ENCODE results near the gene DCAKD.

GRCh38 chr17:45087978-45088377 lies 36.5 kb upstream of the DCAKD start:
- no peak for TF ChIP-seq POLR2A (IDR thresholded peaks at IDR 0.05)
- TF ChIP-seq, protein P1, sequence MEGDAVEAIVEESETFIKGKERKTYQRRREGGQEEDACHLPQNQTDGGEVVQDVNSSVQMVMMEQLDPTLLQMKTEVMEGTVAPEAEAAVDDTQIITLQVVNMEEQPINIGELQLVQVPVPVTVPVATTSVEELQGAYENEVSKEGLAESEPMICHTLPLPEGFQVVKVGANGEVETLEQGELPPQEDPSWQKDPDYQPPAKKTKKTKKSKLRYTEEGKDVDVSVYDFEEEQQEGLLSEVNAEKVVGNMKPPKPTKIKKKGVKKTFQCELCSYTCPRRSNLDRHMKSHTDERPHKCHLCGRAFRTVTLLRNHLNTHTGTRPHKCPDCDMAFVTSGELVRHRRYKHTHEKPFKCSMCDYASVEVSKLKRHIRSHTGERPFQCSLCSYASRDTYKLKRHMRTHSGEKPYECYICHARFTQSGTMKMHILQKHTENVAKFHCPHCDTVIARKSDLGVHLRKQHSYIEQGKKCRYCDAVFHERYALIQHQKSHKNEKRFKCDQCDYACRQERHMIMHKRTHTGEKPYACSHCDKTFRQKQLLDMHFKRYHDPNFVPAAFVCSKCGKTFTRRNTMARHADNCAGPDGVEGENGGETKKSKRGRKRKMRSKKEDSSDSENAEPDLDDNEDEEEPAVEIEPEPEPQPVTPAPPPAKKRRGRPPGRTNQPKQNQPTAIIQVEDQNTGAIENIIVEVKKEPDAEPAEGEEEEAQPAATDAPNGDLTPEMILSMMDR (IDR thresholded peaks at IDR 0.05) = no peak

Data from adrenal gland (tissue), 5 donors.